Fibroblast of pulmonary artery (primary cell): Measurements from ENCODE around the gene TALDO1.

ENCODE experiments used
- DNase-seq: peaks from one replicate; pipeline ENCODE4 v3.0.0-alpha.2; 2010; ENCODE audit warnings: low read depth
- H3K4me3 ChIP-seq: replicated peaks from 2 replicates; pipeline ENCODE4 v1.5.1; 2011; ENCODE audit warnings: low read depth, mild to moderate bottlenecking, control low read depth, low read length, moderate library complexity
- CTCF ChIP-seq: IDR thresholded peaks from 2 replicates; pipeline ENCODE4 v1.5.1; 2011; ENCODE audit warnings: mild to moderate bottlenecking, control low read depth, low read length, inconsistent platforms; ENCODE audit errors: missing control alignments

TALDO1 gene

GRCh38 chr11:747158-748006 is at the start of gene TALDO1:
TALDO1 (plus strand) TSS chr11:747464; CDS start chr11:747482, 18 bp downstream.
- H3K4me3 ChIP-seq = peak within 1 kb of the TSS; percentile 70
- no peak for TF ChIP-seq CTCF
- DNase-seq = peak; percentile 80

- TF ChIP-seq CTCF = no peak
- DNase-seq = no peak
- H3K4me3 ChIP-seq = no peak overlapping the region
These were observed 49.4 kb upstream of the TALDO1 start for GRCh38 chr11:697811-698311.

GRCh38 chr11:698493-699115 is 48.7 kb upstream of the TALDO1 start:
- DNase-seq = no peak
- H3K4me3 ChIP-seq = no peak overlapping the region
- no peak for TF ChIP-seq CTCF

- no peak overlapping the region for H3K4me3 ChIP-seq
- TF ChIP-seq CTCF = no peak
- no peak for DNase-seq
These were observed 48.2 kb upstream of the TALDO1 start for GRCh38 chr11:699116-699508.

GRCh38 chr11:699753-700152 is 47.5 kb upstream of the TALDO1 start:
- DNase-seq = no peak
- TF ChIP-seq CTCF = no peak
- H3K4me3 ChIP-seq = no peak overlapping the region

GRCh38 chr11:701741-702461 is 45.4 kb upstream of the TALDO1 start:
- no peak for DNase-seq
- TF ChIP-seq CTCF = no peak
- H3K4me3 ChIP-seq = no peak overlapping the region
